ENCODE measurements around the gene KLHL30.

DNA sequence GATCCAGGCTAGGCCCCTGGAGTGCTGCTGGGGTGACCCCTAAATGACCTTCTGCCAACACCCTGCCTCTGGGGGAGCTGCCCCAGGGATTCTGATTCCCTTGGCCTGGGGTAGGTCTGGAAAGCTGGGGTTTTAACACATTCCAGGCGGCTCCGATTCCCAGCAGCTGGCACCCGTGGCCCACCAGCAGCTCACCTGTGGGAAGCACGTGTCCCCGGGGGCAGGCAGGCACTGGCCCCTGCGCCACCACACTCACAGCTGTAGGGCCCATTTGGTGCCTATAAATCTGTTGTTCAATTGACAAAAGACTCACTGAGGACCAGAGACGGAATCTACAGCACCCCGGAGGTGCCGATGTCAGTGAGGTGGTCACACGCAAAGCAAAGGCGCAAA, 4.1 kb upstream of the KLHL30 start:
- TF ChIP-seq ZNF8 (CRISPR knock-in tag; IDR thresholded peaks at IDR 0.05): no peak
- no peak for TF ChIP-seq ZC3H10 (CRISPR knock-in tag; IDR thresholded peaks at IDR 0.05)
- TF ChIP-seq, protein P1, sequence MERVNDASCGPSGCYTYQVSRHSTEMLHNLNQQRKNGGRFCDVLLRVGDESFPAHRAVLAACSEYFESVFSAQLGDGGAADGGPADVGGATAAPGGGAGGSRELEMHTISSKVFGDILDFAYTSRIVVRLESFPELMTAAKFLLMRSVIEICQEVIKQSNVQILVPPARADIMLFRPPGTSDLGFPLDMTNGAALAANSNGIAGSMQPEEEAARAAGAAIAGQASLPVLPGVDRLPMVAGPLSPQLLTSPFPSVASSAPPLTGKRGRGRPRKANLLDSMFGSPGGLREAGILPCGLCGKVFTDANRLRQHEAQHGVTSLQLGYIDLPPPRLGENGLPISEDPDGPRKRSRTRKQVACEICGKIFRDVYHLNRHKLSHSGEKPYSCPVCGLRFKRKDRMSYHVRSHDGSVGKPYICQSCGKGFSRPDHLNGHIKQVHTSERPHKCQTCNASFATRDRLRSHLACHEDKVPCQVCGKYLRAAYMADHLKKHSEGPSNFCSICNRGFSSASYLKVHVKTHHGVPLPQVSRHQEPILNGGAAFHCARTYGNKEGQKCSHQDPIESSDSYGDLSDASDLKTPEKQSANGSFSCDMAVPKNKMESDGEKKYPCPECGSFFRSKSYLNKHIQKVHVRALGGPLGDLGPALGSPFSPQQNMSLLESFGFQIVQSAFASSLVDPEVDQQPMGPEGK (CRISPR knock-in tag; IDR thresholded peaks at IDR 0.05; ENCODE audit: borderline replicate concordance): no peak
- TF ChIP-seq RARB (CRISPR knock-in tag; IDR thresholded peaks at IDR 0.05): no peak
- TF ChIP-seq ISL1 (CRISPR knock-in tag; IDR thresholded peaks at IDR 0.05): no peak
- TF ChIP-seq ZNF70 (CRISPR knock-in tag; IDR thresholded peaks at IDR 0.05): no peak

Measured in SK-N-SH treated with all-trans-retinoic acid at 6 μM for 48 hours (cell line).